GM19193 (cell line): Measurements from ENCODE around the gene IGFBP7.

ENCODE experiments used
- POLR2A ChIP-seq: IDR thresholded peaks from 4 replicates; pipeline ENCODE4 v1.6.1; 2011; ENCODE audit not compliant: insufficient read depth, insufficient read length; ENCODE audit errors: extremely low read depth

Gene IGFBP7

DNA sequence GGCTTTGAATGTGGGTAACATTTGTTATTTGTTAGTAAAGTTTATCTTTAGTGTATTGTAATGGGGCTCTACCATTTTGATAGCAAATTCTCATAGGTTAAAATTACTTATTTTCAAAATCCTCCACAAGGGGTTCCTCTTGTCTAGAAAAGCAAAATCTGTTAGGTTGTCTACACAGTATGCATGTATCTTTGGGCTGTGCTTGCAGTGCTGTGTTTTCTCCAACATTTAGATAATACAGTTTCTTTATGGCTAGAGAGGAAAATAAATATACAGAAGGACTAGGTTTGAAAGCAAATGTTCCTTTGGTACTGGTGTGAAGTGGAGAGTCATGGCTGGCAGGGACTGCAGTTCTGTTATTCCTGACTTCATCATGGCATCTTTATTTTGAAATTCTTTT, 91.2 kb downstream of the IGFBP7 start:
- no peak for TF ChIP-seq POLR2A

DNA sequence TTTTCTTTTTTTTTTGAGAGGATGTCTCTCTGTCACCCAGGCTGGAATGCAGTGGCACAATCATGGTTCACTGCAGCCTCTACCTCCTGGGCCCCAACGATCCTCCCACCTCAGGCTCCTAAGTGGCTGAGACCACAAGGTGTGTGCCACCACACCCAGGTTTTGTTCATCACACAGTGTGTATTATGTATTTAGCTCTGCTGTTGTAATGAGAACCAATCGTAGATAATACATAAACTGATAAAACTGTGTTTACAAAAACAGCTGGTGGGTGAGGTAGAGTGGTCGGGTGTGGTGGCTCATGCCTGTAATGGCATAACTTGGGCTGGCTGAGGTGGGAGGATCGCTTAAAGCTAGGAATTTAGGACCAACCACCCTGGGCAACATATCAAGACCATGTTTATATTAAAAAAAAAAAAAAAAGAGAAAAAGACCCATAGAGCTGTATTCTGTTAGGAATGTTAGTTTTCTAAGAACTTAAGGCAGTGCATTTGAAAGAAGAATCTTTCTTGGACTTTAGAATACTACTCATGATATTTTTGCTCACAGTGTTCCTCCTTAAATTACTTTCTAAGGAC, 96.6 kb downstream of the IGFBP7 start:
- TF ChIP-seq POLR2A = no peak

DNA sequence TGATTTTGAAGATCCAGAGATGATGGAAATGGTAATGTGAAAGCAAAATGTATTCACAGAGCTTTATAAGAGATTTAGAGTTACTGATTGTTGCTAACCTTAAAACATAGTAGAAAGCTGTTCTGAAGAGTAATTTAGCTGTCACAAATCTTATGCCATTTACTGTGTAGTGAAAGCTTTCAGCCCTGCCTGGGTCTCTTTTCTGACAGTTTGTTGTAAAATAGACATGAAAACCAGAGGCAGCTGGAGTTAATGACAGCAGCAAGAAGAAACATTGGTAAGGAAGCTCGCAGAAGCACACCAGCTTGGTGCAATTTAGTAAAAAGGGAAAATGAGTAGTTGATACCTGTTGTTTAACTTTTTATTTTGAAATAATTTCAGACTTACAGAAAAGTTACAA, 110.4 kb downstream of the IGFBP7 start:
- no peak for TF ChIP-seq POLR2A

DNA sequence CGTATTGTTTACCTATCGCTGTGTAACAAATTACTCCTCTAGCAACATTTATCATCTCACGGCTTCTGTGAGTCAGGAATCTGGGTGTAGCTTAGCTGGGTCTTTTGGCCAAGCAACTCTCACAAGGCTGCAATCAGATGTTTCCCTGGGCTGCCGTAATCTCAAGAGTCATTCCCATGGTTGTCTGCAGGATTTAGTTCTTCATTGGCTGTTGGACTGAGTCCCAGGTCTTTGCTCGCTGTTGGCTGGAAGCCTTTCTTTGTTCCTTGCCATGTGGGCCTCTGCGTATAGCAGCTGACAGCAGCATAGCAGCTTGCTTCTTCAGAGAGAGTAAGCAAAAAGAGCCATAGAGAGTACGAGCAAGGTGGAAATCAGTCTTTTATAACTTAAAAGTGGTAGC, 114.7 kb downstream of the IGFBP7 start:
- TF ChIP-seq POLR2A = no peak

DNA sequence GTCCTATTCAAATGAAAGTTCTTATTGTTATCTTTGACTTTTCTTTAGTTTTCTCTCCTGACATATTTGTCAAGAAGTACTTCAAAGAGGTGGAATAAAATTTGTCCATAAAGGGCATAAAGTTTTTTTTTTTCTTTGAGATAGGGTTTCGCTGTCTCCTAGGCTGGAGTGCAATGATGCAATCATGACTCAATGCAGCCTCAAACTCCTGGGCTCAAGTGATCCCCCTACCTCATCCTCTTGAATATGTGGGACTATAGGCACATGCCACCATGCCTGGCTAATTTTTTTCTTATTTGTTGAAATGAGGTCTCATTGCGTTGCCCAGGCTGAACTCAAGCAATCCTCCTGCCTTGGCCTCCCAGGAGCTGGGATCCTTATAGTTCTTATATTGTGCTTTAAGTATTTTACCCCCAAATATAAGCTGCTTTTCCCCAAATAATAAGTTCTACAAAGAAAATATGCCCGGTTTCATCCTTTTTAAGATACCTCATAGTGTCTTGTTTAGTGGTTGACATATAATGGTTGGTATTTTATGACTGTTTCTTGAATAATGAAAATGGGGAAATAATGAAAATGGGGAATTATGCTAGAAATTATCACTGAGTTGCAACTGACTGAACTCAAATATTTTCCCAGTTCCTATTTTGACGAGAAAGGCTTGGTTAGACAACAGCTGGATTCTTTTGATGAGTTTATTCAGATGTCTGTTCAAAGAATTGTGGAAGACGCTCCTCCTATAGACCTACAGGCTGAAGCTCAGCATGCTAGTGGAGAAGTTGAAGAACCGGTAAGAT, 119.9 kb downstream of the IGFBP7 start:
- TF ChIP-seq POLR2A = no peak

DNA sequence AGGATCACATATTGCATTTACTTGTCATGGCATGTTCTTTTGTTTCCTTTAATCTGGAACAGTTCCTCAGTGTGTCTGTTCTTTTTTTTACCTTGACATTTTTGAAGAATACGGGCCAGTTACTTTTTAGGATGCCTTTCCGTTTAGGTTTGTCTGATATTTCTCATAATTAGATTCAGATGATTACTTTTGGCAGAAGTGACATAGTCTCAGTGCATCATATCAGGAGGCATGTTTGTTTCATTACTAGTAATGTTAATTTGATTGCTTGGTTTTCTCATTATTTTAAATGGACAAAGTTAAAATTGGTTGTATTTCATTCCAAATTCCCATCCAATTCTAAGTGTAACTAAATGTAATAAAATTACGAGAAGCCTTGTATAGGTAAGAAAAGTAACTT, 123.2 kb downstream of the IGFBP7 start:
- no peak for TF ChIP-seq POLR2A

DNA sequence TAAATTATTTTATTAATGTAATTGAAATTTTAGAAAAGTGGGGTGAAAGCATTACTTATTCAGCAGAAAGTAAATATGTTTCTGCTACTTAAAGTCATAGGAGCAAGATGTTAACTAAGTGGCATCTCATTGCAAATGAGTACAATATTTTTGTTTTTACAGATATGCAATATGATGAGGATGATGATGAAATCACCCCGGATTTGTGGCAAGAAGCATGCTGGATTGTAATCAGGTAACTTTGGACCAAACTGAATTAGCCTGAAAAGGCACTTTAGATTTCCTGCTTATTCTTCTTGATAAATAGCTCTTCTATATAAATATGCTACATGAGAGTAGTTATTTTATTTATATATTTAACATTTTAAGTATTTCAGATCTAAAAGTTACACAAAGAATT, 124.0 kb downstream of the IGFBP7 start:
- TF ChIP-seq POLR2A = no peak

DNA sequence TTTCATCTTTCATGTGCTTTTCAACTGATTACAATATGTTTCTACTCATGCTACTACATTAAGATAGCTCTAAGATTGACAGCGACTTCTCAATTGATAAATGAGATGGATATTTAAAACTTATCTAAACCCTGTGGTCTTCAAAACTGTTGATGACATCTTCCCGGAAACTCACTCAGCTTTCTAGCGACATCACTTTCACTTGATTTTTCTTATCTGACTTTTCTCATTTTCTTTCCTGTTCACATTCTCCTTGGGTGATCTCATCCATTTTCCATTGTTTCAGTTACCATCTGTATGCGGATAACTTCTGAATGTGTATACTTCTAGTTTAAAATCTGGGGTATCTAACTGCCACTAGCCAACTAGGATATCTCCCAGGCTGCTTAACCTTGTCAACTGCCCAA, 128.4 kb downstream of the IGFBP7 start:
- no peak for TF ChIP-seq POLR2A
